Measurements from ENCODE around the gene EXOC4. TPM values are rescaled to one million over a fixed set of nuclear protein-coding genes. Genes with fewer than 3 reads are reported as not detected.

Gene EXOC4
- total RNA-seq, 1 experiment from 2014 or later = 75.8 TPM

GRCh38 chr7:133916621-133917020 is 663.7 kb downstream of the EXOC4 start:
- no peak for DNase-seq
- no peak overlapping the region for H2AK5ac ChIP-seq (ENCODE audit: insufficient read length, low read length)
- no peak overlapping the region for H3K4ac ChIP-seq (ENCODE audit: low read depth, low read length)
- H2BK5ac ChIP-seq (ENCODE audit: insufficient read length, low read length) = no peak overlapping the region
- H2BK20ac ChIP-seq (ENCODE audit: low read depth, low read length, poor library complexity, severe bottlenecking) = no peak overlapping the region
- no peak overlapping the region for H4K5ac ChIP-seq (ENCODE audit: insufficient read length, low read depth, low read length)
- no peak overlapping the region for H2BK15ac ChIP-seq (ENCODE audit: low read depth, low read length)
- peaks cover 7 to 14% (median 12%) of the 10 kb centered on the region in 3 experiments for H3K36me3 Mint-ChIP-seq (ENCODE audit: insufficient read depth in 1 of 3, low read depth in 3 of 3)
- TF ChIP-seq CTCF (conservative IDR thresholded peaks at IDR 0.05) = no peak
- no peak overlapping the region for H3K18ac ChIP-seq (ENCODE audit: insufficient read length, low read depth, low read length)
- no peak overlapping the region for H2BK12ac ChIP-seq (ENCODE audit: insufficient read length, low read depth, low read length)
- no peak overlapping the region for H4K91ac ChIP-seq (ENCODE audit: insufficient read length, low read depth, low read length)
- no peak overlapping the region for H4K8ac ChIP-seq (replicated peaks; ENCODE audit: insufficient read length, low read depth, low read length)
- no peaks in the 10 kb centered on the region for H3K79me2 ChIP-seq (ENCODE audit: insufficient read depth, low read length)
- H3K27ac Mint-ChIP-seq = no peak overlapping the region
- H2AFZ ChIP-seq (ENCODE audit: low read length) = no peak overlapping the region
- H3K4me2 ChIP-seq (ENCODE audit: insufficient read depth, insufficient read length, low read length) = no peak overlapping the region
- H3K14ac ChIP-seq (ENCODE audit: insufficient read depth, low read length) = no peak overlapping the region
- H2BK120ac ChIP-seq (ENCODE audit: low read depth, low read length, poor library complexity, severe bottlenecking) = no peak overlapping the region
- H3K4me3 Mint-ChIP-seq = no peak overlapping the region
- no peaks in the 10 kb centered on the region for H3K23me2 ChIP-seq (ENCODE audit: insufficient read length, low read depth, low read length, poor library complexity, severe bottlenecking)
- H3K79me1 ChIP-seq (ENCODE audit: insufficient read depth, low read depth, low read length, poor library complexity, severe bottlenecking) = no peaks in the 10 kb centered on the region
- no peak overlapping the region for H3K27ac ChIP-seq (ENCODE audit: insufficient read length, low read depth, low read length)
- WGBS (ENCODE audit: extremely low coverage, insufficient read length, low lambda C conversion rate) = no CpG with 5 or more reads among the region's 3 CpGs
- no peaks in the 10 kb centered on the region for H3K27me3 ChIP-seq (ENCODE audit: insufficient read depth, low read length)
- no peaks in the 10 kb centered on the region for H3K4me1 Mint-ChIP-seq
- H3K9me3 ChIP-seq (ENCODE audit: control insufficient read depth, low read depth, low read length) = no peaks in the 10 kb centered on the region
- no peaks in the 10 kb centered on the region for H4K20me1 ChIP-seq (ENCODE audit: control insufficient read depth, insufficient read depth, insufficient read length)
- peaks cover 3 to 6% of the 10 kb centered on the region in 2 experiments; a peak in 4 of 5 replicates for H3K9me3 Mint-ChIP-seq
- no peak overlapping the region for H3T11ph ChIP-seq (ENCODE audit: low read length)
- H3K27me3 Mint-ChIP-seq (ENCODE audit: low read depth) = no peaks in the 10 kb centered on the region
- no peak overlapping the region for H3K23ac ChIP-seq (ENCODE audit: insufficient read length, low read depth, low read length)
- no peak overlapping the region for H3K9ac ChIP-seq (ENCODE audit: extremely low read depth, insufficient read length, low read length)
- H3K56ac ChIP-seq (ENCODE audit: insufficient read length, low read depth, low read length) = no peak overlapping the region
- no peaks in the 10 kb centered on the region; the same call in 1 of the 2 replicates for H3K4me1 ChIP-seq (ENCODE audit: insufficient read depth, low read length)
